ENCODE data around the gene MYO3B. TPM values are rescaled to one million over a fixed set of nuclear protein-coding genes. Genes with fewer than 3 reads are reported as not detected.

The MYO3B gene
- total and polyA plus RNA-seq, 2 of the 8 experiments (the other 6 are each of a cell fraction or from before 2014, with no cell fraction given), result 0.17 to 0.19 TPM

- no peak overlapping the region for H4K91ac ChIP-seq (replicated peaks; ENCODE audit: insufficient read length, low read length)
- H3K9me3 ChIP-seq (ENCODE audit: insufficient read depth in 2 of 2, low read depth in 1 of 2, low read length in 1 of 2), result no peaks in the 10 kb centered on the region
- TF ChIP-seq FOSL1 (IDR thresholded peaks at IDR 0.05; ENCODE audit: insufficient read depth, low read depth, low read length), result no peak
- TF ChIP-seq SP1 (IDR thresholded peaks at IDR 0.05; ENCODE audit: low read depth, low read length), result no peak
- no peak for TF ChIP-seq CTBP2 (IDR thresholded peaks at IDR 0.05; ENCODE audit: borderline replicate concordance, insufficient read depth, insufficient read length, low read length)
- no peak for TF ChIP-seq E2F6 (IDR thresholded peaks at IDR 0.05)
- TF ChIP-seq MAX (IDR thresholded peaks at IDR 0.05), result no peak
- no peak for TF ChIP-seq TAF1 (IDR thresholded peaks at IDR 0.05; ENCODE audit: low read depth, low read length)
- TF ChIP-seq SAP30 (IDR thresholded peaks at IDR 0.05; ENCODE audit: insufficient read depth, insufficient replicate concordance, low read length), result no peak
- TF ChIP-seq YY1 (IDR thresholded peaks at IDR 0.05; ENCODE audit: low read depth, low read length), result no peak
- no peak for TF ChIP-seq CBX5 (IDR thresholded peaks at IDR 0.05; ENCODE audit: low read depth, low read length)
- TF ChIP-seq RAD21 (IDR thresholded peaks at IDR 0.05 in 1 of 2, conservative IDR thresholded peaks at IDR 0.05 in 1 of 2; ENCODE audit: low read depth in 2 of 2, low read length in 2 of 2), result no peak
- no peak for TF ChIP-seq SP2 (IDR thresholded peaks at IDR 0.05; ENCODE audit: low read length)
- no peak for TF ChIP-seq CHD2 (IDR thresholded peaks at IDR 0.05; ENCODE audit: low read length)
- no peak for TF ChIP-seq GABPA (IDR thresholded peaks at IDR 0.05; ENCODE audit: borderline replicate concordance, insufficient read depth, low read length)
- POLR2A ChIA-PET (ENCODE audit: partially characterized antibody), result no interaction called here
- no peak overlapping the region for H3K18ac ChIP-seq (ENCODE audit: extremely low read depth, low read length)
- no peak overlapping the region for H3K9ac ChIP-seq (replicated peaks in 1 of 4; ENCODE audit: extremely low read depth in 1 of 4, low read depth in 3 of 4, low read length in 3 of 4)
- H4K8ac ChIP-seq (ENCODE audit: extremely low read depth, insufficient read depth, low read length), result no peak overlapping the region
- CTCF ChIA-PET (ENCODE audit: partially characterized antibody), result interaction anchor here (0.9 to 4.8 kb wide), 2 partner anchors 10 to 53 kb away, joined by 3 to 23 read pairs; no protein-coding TSS in a partner anchor
- H3K79me1 ChIP-seq (ENCODE audit: low read depth, low read length), result no peaks in the 10 kb centered on the region
- WGBS, 2 experiments (ENCODE audit: extremely low coverage in 1 of 2, insufficient coverage in 1 of 2, insufficient read length in 1 of 2, insufficient replicate concordance in 2 of 2, low coverage in 1 of 2, low lambda C conversion rate in 2 of 2, missing lambda C conversion rate in 1 of 2), result 76% methylated on average over 3 of the region's 3 CpGs; no CpG with 5 or more reads in 1 of the 2 experiments
- no peak overlapping the region for H2BK15ac ChIP-seq (ENCODE audit: low read length)
- H2BK5ac ChIP-seq (ENCODE audit: low read depth, low read length), result no peak overlapping the region
- no peak overlapping the region for H3K23ac ChIP-seq (ENCODE audit: insufficient read length)
- no peaks in the 10 kb centered on the region for H4K20me1 ChIP-seq (replicated peaks in 1 of 2; ENCODE audit: control insufficient read depth in 1 of 2, insufficient read depth in 2 of 2, low read length in 2 of 2)
- no peak overlapping the region for H3K4me3 ChIP-seq (ENCODE audit: extremely low read depth in 1 of 4, insufficient read depth in 2 of 4, low read depth in 3 of 4, low read length in 4 of 4)
- H3K4me1 ChIP-seq (replicated peaks in 1 of 4; ENCODE audit: control insufficient read depth in 3 of 4, insufficient read depth in 4 of 4, low read length in 3 of 4), result no peaks in the 10 kb centered on the region
- H3K56ac ChIP-seq (replicated peaks; ENCODE audit: insufficient read length, low read depth, low read length), result no peak overlapping the region
- no peak overlapping the region for H4K5ac ChIP-seq (ENCODE audit: insufficient read length, low read depth, low read length)
- H2AFZ ChIP-seq (ENCODE audit: low read length), result no peak overlapping the region
- no peak overlapping the region for H3K4ac ChIP-seq (replicated peaks; ENCODE audit: insufficient read length, low read depth, low read length)
- H3K23me2 ChIP-seq (ENCODE audit: low read depth, low read length), result no peaks in the 10 kb centered on the region; the same call in 1 of the 2 replicates
- H3K79me2 ChIP-seq (ENCODE audit: control insufficient read depth in 1 of 2, insufficient read depth in 2 of 2, low read length in 2 of 2), result no peaks in the 10 kb centered on the region
- no peak overlapping the region for H2AK5ac ChIP-seq (ENCODE audit: low read depth, low read length)
- no peak overlapping the region for H2BK12ac ChIP-seq (ENCODE audit: low read depth, low read length)
- H3K14ac ChIP-seq (ENCODE audit: insufficient read length), result no peak overlapping the region
- H3K27ac ChIP-seq (ENCODE audit: low read depth, low read length), result no peak overlapping the region
- H2BK20ac ChIP-seq (ENCODE audit: low read length), result no peak overlapping the region
- H3K4me2 ChIP-seq (ENCODE audit: insufficient read depth in 1 of 2, low read depth in 2 of 2, low read length in 2 of 2), result no peak overlapping the region
- DNase-seq (ENCODE audit: low read depth in 1 of 2, low spot score in 2 of 2), result no peak
- FAIRE-seq, result no peak
- H2BK120ac ChIP-seq (replicated peaks; ENCODE audit: low read depth, low read length), result no peak overlapping the region
- H3K27me3 ChIP-seq (replicated peaks in 1 of 4; ENCODE audit: control insufficient read depth in 3 of 4, extremely low read depth in 1 of 4, insufficient read depth in 3 of 4, low read length in 3 of 4), result no peaks in the 10 kb centered on the region
- no peaks in the 10 kb centered on the region for H3K36me3 ChIP-seq (ENCODE audit: control insufficient read depth in 2 of 4, insufficient read depth in 4 of 4, low read length in 3 of 4)
These were observed 69.4 kb downstream of the MYO3B start for GRCh38 chr2:170247333-170247732.
